NCI-H2029 treated with DMSO at 0.1 percent for 48 hours (cell line): ENCODE results near the gene SOHLH1.

Experiments
- DNase-seq: peaks from one replicate; lab custom pipeline; 2025; lab: John Stamatoyannopoulos, UW

Gene SOHLH1

DNA sequence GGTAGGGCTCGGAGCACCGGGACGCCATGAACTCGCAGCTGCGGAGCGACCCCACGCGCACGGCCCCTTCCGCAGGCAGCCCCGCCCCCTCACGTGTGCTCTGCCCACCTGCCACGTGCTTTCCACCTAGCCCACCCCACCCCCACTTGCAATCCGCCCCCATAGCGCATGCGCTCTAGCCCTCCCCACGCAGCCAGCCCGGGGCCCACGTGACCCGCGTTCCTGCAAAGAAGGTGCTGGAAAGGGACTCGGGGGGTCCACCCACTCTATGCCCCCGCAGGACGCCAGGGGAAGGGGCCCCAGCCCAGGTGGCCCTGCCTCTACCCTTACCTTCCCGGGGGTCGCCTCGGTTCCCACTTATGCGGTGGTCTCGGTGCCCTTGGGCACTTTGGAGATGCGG lies at the start of gene SOHLH1:
TSS of gene SOHLH1 (minus strand) at position 42 of the 400 bp plus-strand sequence. CDS start at position 28, 14 bp downstream.
- no peak for DNase-seq

GRCh38 chr9:135748676-135749075 lies 49.4 kb upstream of the SOHLH1 start:
- no peak for DNase-seq

GRCh38 chr9:135747311-135747710 lies 48.0 kb upstream of the SOHLH1 start:
- DNase-seq: no peak

GRCh38 chr9:135746565-135746964 lies 47.3 kb upstream of the SOHLH1 start:
- no peak for DNase-seq

GRCh38 chr9:135745686-135746324 lies 46.5 kb upstream of the SOHLH1 start:
- no peak for DNase-seq

DNA sequence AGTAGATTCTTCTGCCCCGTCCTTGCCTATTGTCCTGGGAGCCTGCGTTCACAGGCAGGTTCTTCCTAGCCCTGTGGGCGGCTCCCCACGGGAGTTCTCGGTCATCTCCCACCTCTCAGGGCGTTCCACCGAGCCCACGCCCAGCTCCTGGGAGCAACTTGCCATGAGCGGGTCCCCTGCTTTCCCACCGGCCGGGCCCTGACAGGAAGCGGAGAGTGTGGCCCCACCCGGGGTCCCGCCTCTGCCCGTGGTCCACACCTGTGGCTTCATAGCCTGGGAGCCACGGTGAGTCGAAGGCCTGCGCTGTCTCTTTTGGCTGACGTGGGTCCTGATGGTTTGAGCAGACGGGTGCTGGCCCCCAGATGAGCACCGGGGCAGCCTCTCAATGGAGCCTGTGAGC lies 45.9 kb upstream of the SOHLH1 start:
- no peak for DNase-seq

DNA sequence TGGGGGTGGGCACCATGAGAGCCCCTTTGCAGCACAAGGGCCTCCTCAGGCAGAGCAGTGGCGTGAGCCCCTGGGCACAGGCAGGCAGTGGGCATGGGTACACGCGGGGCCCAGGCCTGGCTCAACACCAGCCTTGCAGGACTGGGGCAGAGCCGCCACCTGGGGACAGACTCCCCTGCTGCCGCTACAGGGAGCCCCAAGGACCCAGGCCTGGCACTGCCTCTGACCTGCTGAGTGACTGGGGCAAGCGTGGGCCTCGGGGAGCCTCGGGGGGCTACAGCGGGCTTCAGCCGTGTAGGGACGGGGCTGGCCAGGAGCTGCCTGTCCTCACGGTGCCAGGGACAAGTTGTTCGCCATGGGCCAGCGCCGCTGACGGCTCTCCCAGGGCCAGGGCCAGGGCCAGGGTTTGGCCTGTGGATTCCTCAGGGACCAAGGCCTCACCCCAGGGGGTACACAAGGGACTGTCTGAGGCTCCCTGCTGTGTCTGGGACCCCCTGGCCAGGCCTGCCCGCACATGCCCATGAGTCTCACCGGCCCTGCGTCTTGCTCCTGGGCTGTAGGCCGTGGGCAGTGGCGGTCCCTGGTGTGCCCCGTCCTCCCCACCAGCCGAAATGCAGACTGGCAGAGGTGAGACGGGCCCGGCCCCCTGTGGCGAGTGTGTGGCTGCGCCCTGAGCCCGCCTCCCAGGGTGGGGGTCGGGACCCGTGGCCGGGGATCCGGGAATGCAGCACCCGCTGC lies 45.2 kb upstream of the SOHLH1 start:
- DNase-seq: no peak

GRCh38 chr9:135743546-135744332 lies 44.5 kb upstream of the SOHLH1 start:
- no peak for DNase-seq

- DNase-seq: no peak
These were observed 43.7 kb upstream of the SOHLH1 start for GRCh38 chr9:135743021-135743420.

DNA sequence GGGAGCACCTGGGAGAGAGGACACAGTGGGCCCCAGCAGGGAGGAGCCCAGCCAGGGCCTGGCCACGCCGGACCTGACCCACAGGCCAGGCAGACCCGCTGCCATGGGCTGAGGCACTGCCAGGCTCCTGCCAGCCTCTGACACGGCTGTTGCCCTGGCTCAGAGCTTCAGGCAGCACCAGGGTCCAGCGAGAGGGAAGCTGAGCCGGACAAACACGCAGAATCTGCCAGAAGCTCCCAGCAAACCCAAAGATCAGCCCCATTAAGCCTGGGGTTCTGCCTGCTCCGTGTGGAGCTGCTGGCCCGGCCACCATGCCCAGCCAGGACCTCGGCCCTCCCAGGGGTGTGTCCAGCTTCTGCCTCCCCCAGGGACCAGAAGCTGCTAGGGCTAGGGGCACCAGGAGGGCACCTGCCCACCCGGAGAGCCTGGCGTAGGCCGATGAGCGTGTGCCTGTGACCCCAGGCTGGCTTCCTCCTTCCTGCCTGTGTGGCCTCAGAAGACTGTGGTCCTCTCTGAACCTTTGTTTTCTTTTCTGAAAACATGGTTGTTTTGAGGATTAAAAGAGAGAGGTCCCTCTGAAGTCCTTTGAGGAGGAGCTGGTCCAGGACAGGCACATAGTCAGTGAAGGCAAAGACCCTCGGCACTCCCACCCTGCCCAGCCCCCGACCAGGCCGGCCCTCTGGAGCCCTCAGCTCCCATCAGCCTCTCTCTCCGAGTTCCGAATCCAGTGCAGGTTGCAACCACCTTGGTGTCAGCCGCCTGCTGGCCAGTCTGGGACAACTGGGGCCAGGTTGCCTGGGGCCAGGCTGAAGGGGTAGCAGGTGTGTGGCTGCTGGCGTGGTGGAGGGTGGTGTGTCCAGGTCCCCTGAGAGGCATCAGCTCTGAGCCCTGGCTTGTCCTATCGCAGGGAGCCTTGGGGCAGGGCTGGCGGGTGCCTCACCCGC lies 42.3 kb upstream of the SOHLH1 start:
- DNase-seq: no peak

DNA sequence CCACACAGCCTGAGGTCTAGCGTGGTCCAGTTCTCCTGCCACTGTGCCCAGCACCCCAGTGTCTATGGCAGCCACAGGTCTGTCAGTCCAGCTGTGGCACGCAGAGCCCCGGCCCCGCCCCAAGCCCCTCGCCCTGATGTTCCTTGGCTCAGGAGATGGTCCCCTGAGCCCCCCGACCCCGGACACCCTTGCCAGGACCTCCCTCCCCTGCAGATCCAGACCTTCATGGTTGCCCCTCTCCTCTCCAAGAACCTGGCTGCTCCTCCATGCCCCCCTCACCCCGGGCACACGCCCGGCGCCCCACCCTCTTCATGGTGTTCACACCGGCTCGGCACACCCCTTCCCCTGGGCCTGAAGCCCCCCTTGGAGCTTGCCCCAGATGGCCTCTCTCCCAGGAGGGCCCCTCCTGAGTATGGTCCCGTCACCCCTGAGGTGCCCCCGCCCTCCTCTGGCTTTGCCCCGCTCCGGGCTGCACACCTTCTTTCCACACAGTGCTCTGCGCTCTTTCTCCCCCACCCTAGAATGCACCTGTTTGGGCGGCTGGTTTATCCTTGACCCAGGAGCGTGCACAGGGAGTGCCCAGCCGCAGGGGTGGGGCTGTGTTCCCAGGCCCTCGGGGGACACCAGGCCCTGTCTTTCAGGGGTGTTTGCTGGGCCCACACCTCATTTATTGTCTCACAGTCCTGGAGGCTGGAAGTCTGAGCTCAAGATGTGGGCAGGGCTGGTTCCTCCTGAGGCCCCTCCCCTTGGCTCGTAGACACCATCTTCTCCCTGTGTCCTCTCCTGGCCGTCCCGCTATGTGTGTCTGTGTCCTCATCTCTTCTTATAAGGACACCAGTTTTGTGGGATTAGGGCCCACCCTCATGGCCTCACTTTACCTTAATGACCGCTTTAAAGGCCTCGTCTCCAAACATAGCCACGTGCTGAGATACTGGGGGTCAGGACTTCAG lies 40.3 kb upstream of the SOHLH1 start:
- no peak for DNase-seq

DNA sequence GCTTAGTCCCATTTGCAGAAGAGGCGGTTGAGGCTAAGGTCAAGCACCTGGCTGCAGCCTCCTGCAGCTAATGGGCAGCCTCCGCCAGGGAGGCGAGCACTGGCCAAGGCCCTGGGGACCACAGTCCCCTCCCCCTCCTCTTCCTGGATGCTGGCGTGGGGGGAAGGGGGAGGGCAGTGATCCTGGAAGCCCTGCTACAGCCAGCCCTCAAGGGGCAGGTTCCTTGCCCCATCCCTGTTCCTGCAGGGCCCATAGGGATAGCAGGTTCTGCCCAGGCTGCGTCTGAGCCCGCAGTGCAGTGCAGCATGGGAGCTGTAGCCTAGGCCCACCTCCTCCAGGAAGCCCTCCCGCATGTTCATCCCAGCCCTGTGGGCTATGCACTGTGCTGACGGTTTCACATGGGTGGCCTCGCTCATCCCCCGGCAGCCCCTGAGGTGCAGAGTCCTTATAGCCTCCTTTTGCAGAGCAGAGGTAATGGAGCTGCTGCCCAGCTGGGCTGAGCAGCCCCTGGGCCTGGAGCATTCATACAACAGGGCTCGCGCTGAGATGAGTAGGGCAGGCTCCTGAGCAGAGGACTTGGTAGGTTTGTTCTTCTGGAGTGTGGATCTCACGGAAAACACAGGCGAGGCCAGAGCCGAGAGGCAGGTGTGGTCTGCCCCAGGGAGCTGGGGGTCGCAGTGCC lies 38.7 kb upstream of the SOHLH1 start:
- DNase-seq: no peak

DNA sequence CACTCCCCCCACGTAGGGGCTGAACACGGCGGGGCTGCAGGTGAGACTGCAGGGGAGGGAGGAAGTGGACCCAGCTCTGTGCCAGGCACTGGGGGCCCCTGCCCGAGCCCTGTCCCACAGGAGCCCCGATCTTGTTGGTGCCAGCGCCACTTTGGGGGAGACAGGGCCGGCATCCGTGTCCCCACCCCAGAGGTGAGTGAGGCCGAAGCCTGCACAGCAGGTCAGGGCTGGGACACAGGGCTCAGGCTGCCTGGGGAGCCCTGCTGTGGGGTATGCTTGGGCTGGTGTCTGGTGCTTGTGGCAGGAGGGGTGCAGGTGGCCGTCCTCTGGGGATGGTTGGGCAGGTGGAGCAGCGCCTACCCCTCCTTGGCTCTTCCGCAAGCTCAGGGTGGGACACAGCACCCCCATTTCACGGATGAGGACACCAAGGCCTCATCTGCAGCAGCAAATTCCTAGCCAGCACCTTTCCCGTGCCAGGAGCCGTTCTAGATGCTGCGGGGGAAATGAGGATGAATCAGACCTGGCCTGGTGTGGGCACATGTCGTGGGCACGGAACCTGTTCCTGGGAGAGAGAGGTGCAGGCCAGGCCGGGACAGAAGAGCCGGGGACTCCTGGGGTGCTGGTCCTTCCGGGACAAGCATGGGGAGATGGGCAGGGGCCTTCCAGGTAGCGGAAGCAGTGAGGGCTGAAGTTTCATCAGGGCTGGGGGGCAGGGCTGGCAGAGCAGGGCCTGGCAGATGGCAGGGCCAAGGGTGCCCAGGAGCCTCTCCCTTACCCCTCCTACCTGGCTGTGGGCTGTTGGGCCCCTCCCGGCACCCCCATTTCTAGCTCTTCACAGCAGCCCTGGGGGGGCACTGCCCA lies 37.9 kb upstream of the SOHLH1 start:
- DNase-seq: no peak

GRCh38 chr9:135736272-135736978 lies 37.1 kb upstream of the SOHLH1 start:
- DNase-seq: no peak

DNA sequence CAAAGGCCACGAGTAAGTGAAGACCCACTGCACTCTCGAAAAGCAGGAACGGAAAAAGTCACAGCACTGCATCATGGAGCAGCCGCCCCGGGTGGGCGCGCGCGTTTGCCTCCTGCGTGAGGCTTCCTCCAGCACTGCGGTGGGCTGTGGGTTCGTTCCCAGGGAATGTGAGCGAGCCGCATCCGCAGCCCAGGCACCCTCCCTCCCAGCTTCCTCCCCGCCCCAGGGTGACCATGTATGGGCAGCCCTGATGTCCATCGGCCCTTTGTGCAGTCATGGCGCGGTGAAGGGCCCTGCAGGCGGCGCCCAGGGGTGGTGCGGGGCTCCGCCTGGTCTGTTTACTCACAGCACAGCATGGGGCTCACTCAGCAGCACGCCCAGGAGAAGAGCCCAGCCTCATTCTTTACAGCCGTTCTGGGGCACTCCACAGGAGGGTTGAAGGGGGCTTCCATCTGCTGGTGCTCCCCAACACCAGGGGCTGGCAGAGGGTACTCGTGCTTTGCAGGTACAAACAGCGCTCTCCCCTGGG lies 35.4 kb upstream of the SOHLH1 start:
- no peak for DNase-seq

DNA sequence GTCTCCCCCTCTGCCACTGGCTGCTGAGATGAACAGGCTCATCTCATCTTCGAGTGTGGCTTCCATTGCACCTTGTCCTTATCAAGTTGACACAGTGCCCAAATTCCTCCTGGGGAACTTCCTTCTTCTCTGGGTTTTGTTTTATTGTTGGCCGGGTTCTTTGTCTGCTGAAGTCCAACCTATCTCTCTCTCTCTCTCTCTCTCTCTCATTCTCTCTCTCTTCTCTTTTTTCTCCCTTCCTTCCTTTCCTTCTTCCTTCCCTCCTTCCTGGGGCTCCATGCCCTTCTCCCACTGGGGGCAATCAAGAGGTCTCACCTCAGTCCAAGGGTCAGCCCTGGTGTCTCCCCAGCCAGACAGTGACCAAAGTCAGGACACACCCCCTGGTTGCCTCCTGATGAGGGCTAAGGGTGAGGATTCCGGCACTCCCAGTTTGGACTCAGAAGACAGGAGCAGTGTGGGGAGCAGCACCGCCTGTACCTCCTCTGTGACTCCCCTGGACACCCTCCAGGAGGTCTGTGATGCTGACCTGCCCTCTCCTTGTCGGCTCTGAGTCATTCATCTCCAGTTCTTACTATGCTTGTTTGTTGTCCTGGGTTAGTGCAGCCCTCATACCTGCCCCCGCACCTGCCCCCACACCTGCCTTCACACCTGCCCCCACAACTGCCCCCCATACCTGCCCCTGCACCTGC lies 33.4 kb upstream of the SOHLH1 start:
- no peak for DNase-seq

GRCh38 chr9:135731454-135731853 lies 32.2 kb upstream of the SOHLH1 start:
- no peak for DNase-seq

- no peak for DNase-seq
These were observed 30.2 kb upstream of the SOHLH1 start for GRCh38 chr9:135729480-135729879.
